Limb (tissue), 2 donors: Measurements from ENCODE around the gene TMEM253.

Experiments used
- DNase-seq, 2 donors: peaks; one replicate each; pipeline ENCODE4 v3.0.0-alpha.2; 2016; ENCODE audit errors: extremely low spot score in 2 of 2

TMEM253 gene

DNA sequence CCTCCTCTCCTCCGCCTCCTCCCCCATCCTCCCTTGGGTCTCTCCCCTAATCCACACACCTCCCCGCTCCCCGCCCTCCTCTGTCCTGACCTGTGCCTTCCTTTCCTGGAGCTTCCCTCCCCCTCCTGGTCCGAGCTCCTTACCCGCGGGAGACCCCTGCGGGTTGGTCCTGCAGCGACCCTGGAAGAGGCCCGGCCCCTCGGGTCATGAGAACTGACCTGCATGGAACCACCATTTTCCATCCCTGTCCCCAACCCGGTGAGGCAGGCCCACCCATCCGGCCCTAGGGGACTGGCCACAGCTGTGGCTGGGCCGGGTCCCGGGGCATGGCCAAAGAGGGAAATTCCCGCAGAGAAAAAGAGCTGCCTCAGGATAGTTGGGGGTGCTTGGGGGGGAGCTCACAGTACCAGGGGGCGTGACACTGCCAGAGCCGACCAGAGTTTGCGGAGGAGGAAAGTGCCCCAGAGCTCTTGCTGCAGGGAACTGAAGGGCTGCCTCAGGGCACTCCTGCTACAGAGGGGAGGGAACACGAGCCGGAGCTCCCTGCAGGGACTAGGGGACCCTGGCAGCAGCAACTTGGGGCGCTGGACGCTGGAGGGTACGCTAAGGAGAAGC lies 30.1 kb upstream of the TMEM253 start:
- peak; percentile 34 to 77 for DNase-seq

DNA sequence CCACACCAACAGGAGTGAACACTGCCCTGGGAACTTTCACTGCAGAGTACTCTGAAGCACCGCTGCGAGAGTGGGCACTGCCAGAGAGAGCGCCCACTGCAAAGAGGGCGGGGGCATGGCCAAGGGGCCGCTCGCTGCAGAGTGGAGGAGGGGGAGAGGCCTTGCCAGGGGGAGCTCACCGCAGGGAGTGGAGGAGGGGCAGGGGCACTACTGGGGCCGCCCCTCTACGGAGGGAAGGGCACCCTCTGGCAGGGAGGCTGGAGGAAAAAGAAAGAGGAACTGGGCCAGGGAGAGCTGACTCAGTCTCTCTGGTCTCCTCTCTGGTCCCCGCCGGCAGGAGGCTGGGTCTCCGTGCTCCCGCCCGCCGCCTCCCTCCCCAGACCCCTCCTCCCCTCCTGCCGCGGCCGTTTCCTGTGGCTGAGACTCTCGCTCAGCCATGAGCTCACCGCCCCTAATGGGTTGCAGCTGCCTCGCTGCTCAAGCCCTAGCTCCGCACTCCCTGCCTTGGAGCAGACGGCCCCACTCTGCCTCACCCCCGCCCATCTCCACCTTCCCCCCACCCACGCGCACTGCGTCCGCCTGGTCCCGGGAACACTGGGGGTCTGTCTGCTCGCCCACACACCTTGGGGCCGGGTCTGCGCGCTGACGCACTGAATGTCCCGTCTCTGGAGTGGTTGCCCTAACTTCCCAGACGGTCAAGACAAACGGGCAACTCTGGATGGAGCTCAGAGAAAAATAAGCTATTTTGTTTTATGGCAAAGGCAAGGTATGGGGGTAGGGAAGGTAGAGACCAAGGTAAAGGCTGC lies 29.4 kb upstream of the TMEM253 start:
- DNase-seq: peak; percentile 93 to 94

GRCh38 chr14:21072031-21072473 lies 28.8 kb upstream of the TMEM253 start:
- no peak for DNase-seq

GRCh38 chr14:21072781-21073339 lies 28.0 kb upstream of the TMEM253 start:
- DNase-seq: no peak

GRCh38 chr14:21073921-21074320 lies 26.9 kb upstream of the TMEM253 start:
- no peak for DNase-seq

GRCh38 chr14:21074398-21075272 lies 26.2 kb upstream of the TMEM253 start:
- no peak for DNase-seq

DNA sequence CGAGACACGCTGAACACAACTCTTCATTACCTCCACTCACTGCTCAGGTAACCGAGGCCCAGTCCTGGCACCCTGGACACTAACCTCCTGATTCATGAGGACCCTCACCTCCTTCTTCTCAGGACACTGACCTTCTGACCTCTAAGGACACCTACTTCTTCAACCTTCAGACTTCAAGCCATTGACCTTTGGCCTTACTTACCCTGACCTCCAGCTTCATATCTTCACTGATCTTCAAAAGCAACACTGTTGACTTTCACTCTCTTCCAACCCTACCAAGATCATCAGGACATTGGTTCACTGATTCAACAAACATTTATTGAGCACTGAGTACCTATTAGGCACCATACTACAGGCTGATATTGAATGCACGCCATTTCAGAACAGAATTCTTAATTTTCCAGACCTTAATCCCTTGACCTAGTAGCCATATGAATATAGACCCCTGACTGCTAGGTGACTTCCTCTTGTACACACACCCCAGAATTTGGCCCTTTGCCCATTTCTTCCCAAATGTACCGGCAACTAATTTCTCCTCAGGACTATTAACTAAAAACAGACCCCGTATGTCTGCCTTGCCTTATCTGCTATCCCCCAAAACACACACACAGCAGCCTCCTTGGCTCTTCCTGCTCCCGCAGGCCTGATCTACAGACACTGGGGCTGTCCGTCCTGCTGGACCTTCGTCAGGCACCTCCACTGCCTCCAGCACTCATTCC lies 25.0 kb upstream of the TMEM253 start:
- no peak for DNase-seq

DNA sequence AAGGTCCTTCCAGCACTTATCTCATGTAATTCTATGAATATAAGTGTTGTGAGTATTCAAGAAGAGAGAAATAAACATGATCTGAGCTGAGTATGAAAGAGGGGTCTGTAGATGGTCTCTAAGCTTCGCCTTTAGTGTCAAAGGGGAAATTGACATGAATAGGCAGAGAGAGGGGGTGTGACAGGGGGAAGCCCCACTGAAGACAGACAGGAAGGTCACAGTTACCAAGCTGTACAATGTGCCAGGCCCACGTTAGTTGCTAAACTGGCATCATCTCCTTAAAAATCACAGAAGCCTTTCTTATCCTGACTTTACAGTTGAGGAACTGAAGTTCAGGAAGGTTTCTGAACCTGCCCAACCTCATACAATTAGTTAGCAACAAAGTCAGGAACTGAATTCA lies 23.2 kb upstream of the TMEM253 start:
- DNase-seq: no peak

- no peak for DNase-seq
These were observed 22.6 kb upstream of the TMEM253 start for GRCh38 chr14:21078287-21078686.

GRCh38 chr14:21078726-21079125 lies 22.1 kb upstream of the TMEM253 start:
- no peak for DNase-seq

DNA sequence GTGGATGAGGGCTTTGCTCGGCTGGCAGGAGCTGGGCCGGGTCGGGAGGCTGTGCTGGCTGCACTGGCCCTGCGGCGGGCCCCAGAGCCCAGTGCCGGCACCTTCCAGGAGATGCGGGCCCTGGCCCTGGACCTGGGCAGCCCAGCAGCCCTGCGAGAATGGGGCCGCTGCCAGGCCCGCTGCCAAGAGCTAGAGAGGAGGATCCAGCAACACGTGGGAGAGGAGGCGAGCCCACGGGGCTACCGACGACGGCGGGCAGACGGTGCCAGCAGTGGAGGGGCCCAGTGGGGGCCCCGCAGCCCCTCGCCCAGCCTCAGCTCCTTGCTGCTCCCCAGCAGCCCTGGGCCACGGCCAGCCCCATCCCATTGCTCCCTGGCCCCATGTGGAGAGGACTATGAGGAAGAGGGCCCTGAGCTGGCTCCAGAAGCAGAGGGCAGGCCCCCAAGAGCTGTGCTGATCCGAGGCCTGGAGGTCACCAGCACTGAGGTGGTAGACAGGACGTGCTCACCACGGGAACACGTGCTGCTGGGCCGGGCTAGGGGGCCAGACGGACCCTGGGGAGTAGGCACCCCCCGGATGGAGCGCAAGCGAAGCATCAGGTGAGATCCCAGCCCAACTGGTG lies 19.2 kb upstream of the TMEM253 start:
- no peak for DNase-seq

GRCh38 chr14:21083565-21084325 lies 17.1 kb upstream of the TMEM253 start:
- no peak for DNase-seq

- DNase-seq: no peak
These were observed 16.5 kb upstream of the TMEM253 start for GRCh38 chr14:21084396-21084795.

- DNase-seq: no peak
These were observed 15.6 kb upstream of the TMEM253 start for GRCh38 chr14:21084998-21085853.

- DNase-seq: no peak
These were observed 14.0 kb upstream of the TMEM253 start for GRCh38 chr14:21086908-21087293.

DNA sequence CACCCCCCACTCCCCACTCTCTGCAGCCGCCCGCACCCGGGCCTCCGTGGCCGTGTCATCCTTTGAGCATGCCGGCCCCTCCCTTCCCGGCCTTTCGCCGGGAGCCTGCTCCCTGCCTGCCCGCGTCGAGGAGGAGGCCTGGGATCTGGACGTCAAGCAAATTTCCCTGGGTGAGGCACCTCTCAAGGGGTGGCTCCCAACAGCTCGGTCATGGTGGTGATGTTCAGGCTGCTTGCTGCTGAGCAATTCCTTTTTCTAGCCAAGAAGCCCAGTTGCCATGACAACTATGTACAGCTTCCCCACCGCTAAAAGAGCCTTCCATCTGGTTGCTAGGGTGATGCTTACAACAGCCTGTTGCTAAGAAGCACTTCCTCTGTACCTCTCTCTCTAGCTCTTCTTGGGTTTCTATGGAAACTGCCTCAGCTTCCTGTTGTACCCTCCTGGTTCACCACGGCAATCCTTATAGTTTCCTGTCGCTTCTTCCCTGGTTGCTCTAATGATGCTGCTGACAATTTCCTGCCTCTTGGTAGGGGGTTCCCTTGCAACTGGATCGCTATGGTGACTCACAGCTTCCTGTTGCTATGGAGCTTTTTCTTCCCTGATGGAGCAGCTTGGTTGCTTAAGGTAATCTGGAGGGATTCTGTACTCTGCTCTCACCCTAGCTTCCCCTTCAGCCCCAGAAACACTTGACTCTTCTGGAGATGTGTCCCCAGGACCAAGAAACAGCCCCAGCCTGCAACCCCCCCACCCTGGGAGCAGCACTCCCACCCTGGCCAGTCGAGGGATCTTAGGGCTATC lies 13.4 kb upstream of the TMEM253 start:
- peak; percentile 69 to 73 for DNase-seq

GRCh38 chr14:21088687-21089086 lies 12.2 kb upstream of the TMEM253 start:
- DNase-seq: no peak

DNA sequence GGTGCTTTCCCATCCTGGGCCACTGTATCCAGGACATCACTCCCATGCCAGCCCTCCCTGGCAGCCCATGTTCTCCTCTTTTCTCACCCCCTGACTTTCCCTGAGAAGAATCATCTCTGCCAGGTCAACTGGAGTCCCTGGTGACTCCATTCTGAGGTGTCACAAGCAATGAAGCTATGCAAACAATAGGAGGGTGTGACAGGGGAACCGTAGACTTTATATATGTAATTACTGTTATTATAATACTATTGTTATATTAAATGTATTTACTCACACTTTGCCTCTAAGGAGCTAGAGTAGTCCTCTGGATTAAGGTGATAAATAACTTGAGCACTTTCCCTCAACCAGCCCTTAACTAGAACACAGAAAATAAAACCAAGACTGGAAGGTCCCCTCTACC lies 11.6 kb upstream of the TMEM253 start:
- DNase-seq: no peak
